ENCODE results near the gene ZNF396.

The ZNF396 gene

DNA sequence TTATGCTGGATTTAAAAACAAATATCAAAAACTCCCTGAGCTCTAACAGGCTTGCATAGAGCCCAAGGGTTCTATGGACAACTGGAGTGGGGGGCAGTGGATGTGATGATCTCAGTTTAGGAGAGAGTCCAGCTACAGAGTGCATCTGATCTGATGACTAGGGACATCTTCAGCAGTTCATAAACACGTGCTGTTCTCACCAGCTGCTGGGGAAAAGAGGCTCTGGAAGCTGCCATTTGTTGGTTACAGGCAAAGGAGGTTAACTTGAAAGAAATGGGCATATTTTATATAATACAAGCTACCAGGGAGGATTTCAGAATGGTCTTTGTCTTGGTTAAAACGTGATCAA is 36.0 kb upstream of the ZNF396 start:
- ATAC-seq = no peak
- TF ChIP-seq, protein P1, sequence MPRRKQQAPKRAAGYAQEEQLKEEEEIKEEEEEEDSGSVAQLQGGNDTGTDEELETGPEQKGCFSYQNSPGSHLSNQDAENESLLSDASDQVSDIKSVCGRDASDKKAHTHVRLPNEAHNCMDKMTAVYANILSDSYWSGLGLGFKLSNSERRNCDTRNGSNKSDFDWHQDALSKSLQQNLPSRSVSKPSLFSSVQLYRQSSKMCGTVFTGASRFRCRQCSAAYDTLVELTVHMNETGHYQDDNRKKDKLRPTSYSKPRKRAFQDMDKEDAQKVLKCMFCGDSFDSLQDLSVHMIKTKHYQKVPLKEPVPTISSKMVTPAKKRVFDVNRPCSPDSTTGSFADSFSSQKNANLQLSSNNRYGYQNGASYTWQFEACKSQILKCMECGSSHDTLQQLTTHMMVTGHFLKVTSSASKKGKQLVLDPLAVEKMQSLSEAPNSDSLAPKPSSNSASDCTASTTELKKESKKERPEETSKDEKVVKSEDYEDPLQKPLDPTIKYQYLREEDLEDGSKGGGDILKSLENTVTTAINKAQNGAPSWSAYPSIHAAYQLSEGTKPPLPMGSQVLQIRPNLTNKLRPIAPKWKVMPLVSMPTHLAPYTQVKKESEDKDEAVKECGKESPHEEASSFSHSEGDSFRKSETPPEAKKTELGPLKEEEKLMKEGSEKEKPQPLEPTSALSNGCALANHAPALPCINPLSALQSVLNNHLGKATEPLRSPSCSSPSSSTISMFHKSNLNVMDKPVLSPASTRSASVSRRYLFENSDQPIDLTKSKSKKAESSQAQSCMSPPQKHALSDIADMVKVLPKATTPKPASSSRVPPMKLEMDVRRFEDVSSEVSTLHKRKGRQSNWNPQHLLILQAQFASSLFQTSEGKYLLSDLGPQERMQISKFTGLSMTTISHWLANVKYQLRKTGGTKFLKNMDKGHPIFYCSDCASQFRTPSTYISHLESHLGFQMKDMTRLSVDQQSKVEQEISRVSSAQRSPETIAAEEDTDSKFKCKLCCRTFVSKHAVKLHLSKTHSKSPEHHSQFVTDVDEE (CRISPR knock-in tag; IDR thresholded peaks at IDR 0.05) = no peak
- TF ChIP-seq SNAI2 (CRISPR knock-in tag; IDR thresholded peaks at IDR 0.05) = no peak
- TF ChIP-seq ZFP3 (CRISPR knock-in tag; IDR thresholded peaks at IDR 0.05) = no peak
- no peak for TF ChIP-seq OSR1 (CRISPR knock-in tag; IDR thresholded peaks at IDR 0.05)
- no peak for TF ChIP-seq ZC3H10 (CRISPR knock-in tag; IDR thresholded peaks at IDR 0.05)

DNA sequence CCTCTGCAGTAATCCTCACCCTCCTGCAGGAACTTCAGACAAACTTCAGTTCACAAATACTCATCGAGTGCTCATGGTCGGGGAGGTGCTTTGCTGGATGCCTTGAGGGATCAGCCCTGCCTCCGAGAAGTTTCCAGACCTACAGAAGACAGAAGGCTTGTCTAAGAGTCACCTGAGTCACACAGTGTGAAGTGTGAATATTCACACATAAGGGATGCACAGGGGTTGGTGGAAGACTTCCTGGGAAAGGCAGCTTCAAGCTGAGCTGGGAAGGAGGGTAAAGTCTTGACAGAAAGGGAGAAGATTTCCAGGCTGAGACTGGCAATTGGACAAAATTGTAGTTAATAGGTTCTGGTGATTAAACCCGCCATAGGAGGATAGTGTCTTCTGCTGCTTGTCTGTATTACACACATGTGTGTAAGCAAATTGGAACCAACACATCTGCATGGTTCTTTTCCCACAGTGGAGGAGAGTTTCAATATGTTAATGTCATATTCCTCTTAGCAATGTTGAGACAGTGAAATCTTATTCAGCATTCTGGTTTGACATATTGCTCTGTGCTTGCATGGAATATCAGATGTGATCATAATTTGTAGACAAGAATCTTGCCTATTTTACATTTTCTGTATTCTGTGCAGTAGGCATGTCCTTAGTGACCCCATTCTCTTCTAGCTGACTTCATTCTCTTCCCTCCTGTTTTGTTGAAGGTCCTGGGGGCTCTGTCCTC is 34.7 kb upstream of the ZNF396 start:
- no peak for TF ChIP-seq TOX (CRISPR knock-in tag; IDR thresholded peaks at IDR 0.05; ENCODE audit: borderline replicate concordance)
- no peak for TF ChIP-seq ZC3H10 (CRISPR knock-in tag; IDR thresholded peaks at IDR 0.05)
- no peak for TF ChIP-seq ISL1 (CRISPR knock-in tag; IDR thresholded peaks at IDR 0.05)
- no peak for TF ChIP-seq RARB (CRISPR knock-in tag; IDR thresholded peaks at IDR 0.05)
- no peak for TF ChIP-seq BACH2 (CRISPR knock-in tag; IDR thresholded peaks at IDR 0.05; ENCODE audit: borderline replicate concordance)
- TF ChIP-seq, protein P2, sequence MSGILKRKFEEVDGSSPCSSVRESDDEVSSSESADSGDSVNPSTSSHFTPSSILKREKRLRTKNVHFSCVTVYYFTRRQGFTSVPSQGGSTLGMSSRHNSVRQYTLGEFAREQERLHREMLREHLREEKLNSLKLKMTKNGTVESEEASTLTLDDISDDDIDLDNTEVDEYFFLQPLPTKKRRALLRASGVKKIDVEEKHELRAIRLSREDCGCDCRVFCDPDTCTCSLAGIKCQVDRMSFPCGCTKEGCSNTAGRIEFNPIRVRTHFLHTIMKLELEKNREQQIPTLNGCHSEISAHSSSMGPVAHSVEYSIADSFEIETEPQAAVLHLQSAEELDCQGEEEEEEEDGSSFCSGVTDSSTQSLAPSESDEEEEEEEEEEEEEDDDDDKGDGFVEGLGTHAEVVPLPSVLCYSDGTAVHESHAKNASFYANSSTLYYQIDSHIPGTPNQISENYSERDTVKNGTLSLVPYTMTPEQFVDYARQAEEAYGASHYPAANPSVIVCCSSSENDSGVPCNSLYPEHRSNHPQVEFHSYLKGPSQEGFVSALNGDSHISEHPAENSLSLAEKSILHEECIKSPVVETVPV (CRISPR knock-in tag; IDR thresholded peaks at IDR 0.05) = no peak
- TF ChIP-seq, protein P3, sequence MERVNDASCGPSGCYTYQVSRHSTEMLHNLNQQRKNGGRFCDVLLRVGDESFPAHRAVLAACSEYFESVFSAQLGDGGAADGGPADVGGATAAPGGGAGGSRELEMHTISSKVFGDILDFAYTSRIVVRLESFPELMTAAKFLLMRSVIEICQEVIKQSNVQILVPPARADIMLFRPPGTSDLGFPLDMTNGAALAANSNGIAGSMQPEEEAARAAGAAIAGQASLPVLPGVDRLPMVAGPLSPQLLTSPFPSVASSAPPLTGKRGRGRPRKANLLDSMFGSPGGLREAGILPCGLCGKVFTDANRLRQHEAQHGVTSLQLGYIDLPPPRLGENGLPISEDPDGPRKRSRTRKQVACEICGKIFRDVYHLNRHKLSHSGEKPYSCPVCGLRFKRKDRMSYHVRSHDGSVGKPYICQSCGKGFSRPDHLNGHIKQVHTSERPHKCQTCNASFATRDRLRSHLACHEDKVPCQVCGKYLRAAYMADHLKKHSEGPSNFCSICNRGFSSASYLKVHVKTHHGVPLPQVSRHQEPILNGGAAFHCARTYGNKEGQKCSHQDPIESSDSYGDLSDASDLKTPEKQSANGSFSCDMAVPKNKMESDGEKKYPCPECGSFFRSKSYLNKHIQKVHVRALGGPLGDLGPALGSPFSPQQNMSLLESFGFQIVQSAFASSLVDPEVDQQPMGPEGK (CRISPR knock-in tag; IDR thresholded peaks at IDR 0.05; ENCODE audit: borderline replicate concordance) = no peak
- no peak for TF ChIP-seq OSR1 (CRISPR knock-in tag; IDR thresholded peaks at IDR 0.05)
- no peak for ATAC-seq

DNA sequence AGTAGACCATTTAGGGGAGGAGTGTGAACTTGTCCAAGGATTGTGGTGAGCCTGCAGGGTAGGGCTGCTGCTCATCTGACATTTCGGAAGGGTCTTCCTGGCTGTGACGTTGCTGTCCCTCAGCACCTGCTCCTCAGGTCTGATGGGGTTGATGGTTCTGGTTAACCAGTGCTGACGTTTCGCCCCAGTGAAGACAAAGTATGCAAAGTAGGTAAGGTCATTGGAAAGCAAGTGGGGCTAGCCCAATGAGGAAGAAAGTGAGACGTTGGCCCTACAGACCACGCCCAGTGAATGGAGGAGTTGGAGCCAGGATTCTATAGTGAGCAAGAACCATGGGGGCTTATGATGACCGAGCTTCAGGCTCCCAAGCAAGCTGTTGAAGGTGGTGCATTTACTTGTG is 33.4 kb upstream of the ZNF396 start:
- ATAC-seq = no peak
- TF ChIP-seq, protein P3 (CRISPR knock-in tag; IDR thresholded peaks at IDR 0.05; ENCODE audit: borderline replicate concordance) = no peak
- TF ChIP-seq, protein P1 (CRISPR knock-in tag; IDR thresholded peaks at IDR 0.05) = no peak
- TF ChIP-seq ZNF70 (CRISPR knock-in tag; IDR thresholded peaks at IDR 0.05) (no peak), ZNF565 (CRISPR knock-in tag; conservative IDR thresholded peaks at IDR 0.05; ENCODE audit: low read depth) (no peak), CSDC2 (CRISPR knock-in tag; IDR thresholded peaks at IDR 0.05) (no peak), RARB (CRISPR knock-in tag; IDR thresholded peaks at IDR 0.05) (no peak), ZFP30 (CRISPR knock-in tag; IDR thresholded peaks at IDR 0.05) (no peak), BACH2 (CRISPR knock-in tag; IDR thresholded peaks at IDR 0.05; ENCODE audit: borderline replicate concordance) (no peak), SNAI2 (CRISPR knock-in tag; IDR thresholded peaks at IDR 0.05) (no peak), TCF4 (CRISPR knock-in tag; IDR thresholded peaks at IDR 0.05; ENCODE audit: borderline replicate concordance) (no peak), ISL1 (CRISPR knock-in tag; IDR thresholded peaks at IDR 0.05) (no peak), TOX (CRISPR knock-in tag; IDR thresholded peaks at IDR 0.05; ENCODE audit: borderline replicate concordance) (no peak), ESRRG (CRISPR knock-in tag; IDR thresholded peaks at IDR 0.05) (no peak), ZC3H10 (CRISPR knock-in tag; IDR thresholded peaks at IDR 0.05) (no peak), ZFP3 (CRISPR knock-in tag; IDR thresholded peaks at IDR 0.05) (no peak), PPARA (CRISPR knock-in tag; IDR thresholded peaks at IDR 0.05; ENCODE audit: borderline replicate concordance) (no peak)
- TF ChIP-seq, protein P2 (CRISPR knock-in tag; IDR thresholded peaks at IDR 0.05) = no peak
- TF ChIP-seq, protein P4, sequence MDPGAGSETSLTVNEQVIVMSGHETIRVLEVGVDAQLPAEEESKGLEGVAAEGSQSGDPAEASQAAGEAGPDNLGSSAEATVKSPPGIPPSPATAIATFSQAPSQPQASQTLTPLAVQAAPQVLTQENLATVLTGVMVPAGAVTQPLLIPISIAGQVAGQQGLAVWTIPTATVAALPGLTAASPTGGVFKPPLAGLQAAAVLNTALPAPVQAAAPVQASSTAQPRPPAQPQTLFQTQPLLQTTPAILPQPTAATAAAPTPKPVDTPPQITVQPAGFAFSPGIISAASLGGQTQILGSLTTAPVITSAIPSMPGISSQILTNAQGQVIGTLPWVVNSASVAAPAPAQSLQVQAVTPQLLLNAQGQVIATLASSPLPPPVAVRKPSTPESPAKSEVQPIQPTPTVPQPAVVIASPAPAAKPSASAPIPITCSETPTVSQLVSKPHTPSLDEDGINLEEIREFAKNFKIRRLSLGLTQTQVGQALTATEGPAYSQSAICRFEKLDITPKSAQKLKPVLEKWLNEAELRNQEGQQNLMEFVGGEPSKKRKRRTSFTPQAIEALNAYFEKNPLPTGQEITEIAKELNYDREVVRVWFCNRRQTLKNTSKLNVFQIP (CRISPR knock-in tag; IDR thresholded peaks at IDR 0.05; ENCODE audit: borderline replicate concordance, low read depth) = no peak

Measured in SK-N-SH treated with all-trans-retinoic acid at 6 μM for 48 hours (cell line).